Measurements from ENCODE around the gene TRIM67. TPM values are rescaled to one million over a fixed set of nuclear protein-coding genes. Genes with fewer than 3 reads are reported as not detected.
"Not testable (repeated sequence)": the region's sequence is repeated elsewhere in the genome, so short reads cannot be mapped to it uniquely, and the experiment has no call there.

Gene TRIM67
- total RNA-seq, 2 donors from 2014 or later: 0.19 TPM; not detected in 1

DNA sequence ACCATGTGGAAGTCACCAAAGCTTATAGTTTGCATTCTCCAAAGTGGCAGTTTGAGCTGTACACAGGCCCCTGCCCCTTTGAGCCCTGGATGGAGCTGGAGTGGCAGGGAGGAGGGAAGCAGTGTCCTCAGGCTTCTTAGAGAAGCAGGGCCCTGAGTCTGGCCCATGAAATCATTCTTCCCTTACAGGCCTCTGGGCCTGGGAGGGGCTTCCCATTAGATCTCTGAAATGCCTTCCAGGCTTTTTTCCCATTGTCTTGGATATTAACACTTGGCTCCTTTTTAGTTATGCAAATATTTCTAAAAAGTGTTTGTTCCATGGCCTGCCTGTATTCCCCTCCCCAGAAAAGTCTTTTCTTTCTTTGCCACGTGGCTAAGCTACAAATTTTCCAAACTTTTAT lies 10.0 kb upstream of the TRIM67 start:
- DNase-seq (ENCODE audit: low spot score): no peak
- Histone ChIP-seq H3K4me1 (no peaks in the 10 kb centered on the region), H3K27ac (no peak overlapping the region), H3K36me3 (no peaks in the 10 kb centered on the region), H3K4me3 (no peak overlapping the region), H3K27me3 (no peaks in the 10 kb centered on the region), H3K9me3 (peaks cover 0 to 16% of the 10 kb centered on the region in 2 donors)
- TF ChIP-seq CTCF (IDR thresholded peaks at IDR 0.05): no peak

- Histone ChIP-seq H3K27me3 (no peaks in the 10 kb centered on the region), H3K9me3 (peaks cover 0 to 16% of the 10 kb centered on the region in 2 donors), H3K4me3 (no peak overlapping the region), H3K4me1 (no peaks in the 10 kb centered on the region), H3K27ac (no peak overlapping the region), H3K36me3 (no peaks in the 10 kb centered on the region)
- DNase-seq (ENCODE audit: low spot score): no peak
- TF ChIP-seq CTCF (IDR thresholded peaks at IDR 0.05): no peak
Observed at GRCh38 chr1:231153726-231154125, 8.1 kb upstream of the TRIM67 start.

DNA sequence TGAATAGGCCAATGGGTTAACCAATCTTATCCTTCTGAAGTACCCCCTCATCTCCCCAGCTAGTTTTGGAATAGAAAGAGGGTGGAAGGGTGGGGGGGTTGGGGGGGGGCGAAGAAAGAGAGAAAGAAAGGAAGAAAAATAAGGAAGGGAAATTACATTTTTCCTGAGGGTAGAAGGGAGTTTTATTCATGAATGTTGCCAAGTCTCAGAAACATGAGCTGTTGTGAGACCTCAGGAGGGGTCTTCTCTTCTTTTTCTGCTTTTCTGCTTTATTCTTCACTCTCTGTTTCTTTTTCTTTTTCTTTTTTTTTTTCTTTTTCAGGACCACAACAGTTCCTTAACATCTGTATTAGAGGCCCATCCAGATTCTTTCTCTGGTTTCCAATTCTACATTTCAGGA lies 6.0 kb upstream of the TRIM67 start:
- no peak for DNase-seq (ENCODE audit: low spot score)
- no peak for TF ChIP-seq CTCF (IDR thresholded peaks at IDR 0.05)
- H3K36me3 ChIP-seq: no peaks in the 10 kb centered on the region
- peaks cover 0 to 16% of the 10 kb centered on the region in 2 donors for H3K9me3 ChIP-seq
- no peak overlapping the region for H3K27ac ChIP-seq
- no peaks in the 10 kb centered on the region for H3K27me3 ChIP-seq
- no peak overlapping the region for H3K4me3 ChIP-seq
- peaks cover 0 to 2% of the 10 kb centered on the region in 2 donors for H3K4me1 ChIP-seq

- no peaks in the 10 kb centered on the region for H3K36me3 ChIP-seq
- TF ChIP-seq CTCF (IDR thresholded peaks at IDR 0.05): no peak
- H3K4me1 ChIP-seq: peaks cover 0 to 17% of the 10 kb centered on the region in 2 donors
- no peak overlapping the region for H3K27ac ChIP-seq
- H3K4me3 ChIP-seq: no peak overlapping the region
- H3K9me3 ChIP-seq: peaks cover 0 to 4% of the 10 kb centered on the region in 2 donors
- H3K27me3 ChIP-seq: peaks cover 0 to under 1% of the 10 kb centered on the region in 2 donors
- no peak for DNase-seq (ENCODE audit: low spot score)
Observed at GRCh38 chr1:231157311-231157710, 4.5 kb upstream of the TRIM67 start.

- H3K4me3 ChIP-seq; H3K36me3 ChIP-seq; H3K27ac ChIP-seq; H3K27me3 ChIP-seq; DNase-seq (ENCODE audit: low spot score); H3K9me3 ChIP-seq: not testable (repeated sequence)
- peaks cover 0 to 25% of the 10 kb centered on the region in 2 donors for H3K4me1 ChIP-seq
Observed at GRCh38 chr1:231158141-231158540, 3.7 kb upstream of the TRIM67 start.

DNA sequence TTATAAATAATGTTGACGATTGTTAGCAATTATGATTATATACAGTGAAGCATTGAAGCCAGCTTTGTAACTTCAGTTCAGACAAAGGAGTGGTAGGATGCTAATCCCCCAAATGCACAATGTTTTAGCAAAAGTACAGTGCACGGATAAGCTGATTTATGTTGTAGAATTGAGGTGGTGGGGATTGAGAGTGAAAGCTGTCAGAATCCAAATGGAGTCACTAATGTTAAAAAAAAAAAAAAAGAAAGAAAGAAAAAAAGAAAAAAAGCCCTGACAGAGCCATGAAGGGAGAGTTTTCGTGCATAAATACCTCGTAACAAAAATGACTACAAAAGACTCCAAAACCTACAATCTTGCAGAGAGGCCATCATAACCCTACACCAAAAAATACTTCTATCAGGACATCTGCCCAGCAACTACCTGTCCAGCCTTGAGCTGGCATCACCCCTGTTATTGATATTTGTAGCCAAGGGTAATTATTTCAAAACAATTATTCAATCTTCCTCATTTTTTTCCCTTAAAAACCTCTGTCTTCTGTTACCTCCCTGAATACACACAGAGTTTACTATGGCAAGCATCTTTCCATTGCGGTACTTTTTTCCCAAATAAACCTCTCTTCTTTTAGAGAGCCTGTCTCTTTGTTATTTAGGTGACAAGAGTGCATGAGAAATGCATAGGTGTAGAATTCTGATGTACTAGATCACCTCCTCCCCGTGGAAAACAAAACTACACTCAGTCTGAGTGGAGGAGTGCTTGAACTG lies 2.5 kb upstream of the TRIM67 start:
- peaks cover 0 to 30% of the 10 kb centered on the region in 2 donors for H3K4me1 ChIP-seq
- no peak for TF ChIP-seq CTCF (IDR thresholded peaks at IDR 0.05)
- peaks cover 0 to 12% of the 10 kb centered on the region in 2 donors for H3K27me3 ChIP-seq
- no peaks in the 10 kb centered on the region for H3K9me3 ChIP-seq
- H3K4me3 ChIP-seq: no peak overlapping the region
- no peak for DNase-seq (ENCODE audit: low spot score)
- no peak overlapping the region for H3K27ac ChIP-seq
- no peaks in the 10 kb centered on the region for H3K36me3 ChIP-seq

All from right atrium auricular region (tissue), 2 donors.